Activated effector memory CD4-positive, alpha-beta T cell treated with Interleukin-2 at 50 U/mL for 16 hours (primary cell): Measurements from ENCODE around the gene PTPN9.
"Not testable (repeated sequence)": the region's sequence is repeated elsewhere in the genome, so short reads cannot be mapped to it uniquely, and the experiment has no call there.

Experiments
- DNase-seq: peaks from one replicate; pipeline ENCODE4 v3.0.0-alpha.2; 2020

The PTPN9 gene

GRCh38 chr15:75578948-75579920, at the start of gene PTPN9:
PTPN9 (minus strand) TSS chr15:75579315; CDS start chr15:75578776, 539 bp downstream.
- peak; percentile 60 for DNase-seq

DNA sequence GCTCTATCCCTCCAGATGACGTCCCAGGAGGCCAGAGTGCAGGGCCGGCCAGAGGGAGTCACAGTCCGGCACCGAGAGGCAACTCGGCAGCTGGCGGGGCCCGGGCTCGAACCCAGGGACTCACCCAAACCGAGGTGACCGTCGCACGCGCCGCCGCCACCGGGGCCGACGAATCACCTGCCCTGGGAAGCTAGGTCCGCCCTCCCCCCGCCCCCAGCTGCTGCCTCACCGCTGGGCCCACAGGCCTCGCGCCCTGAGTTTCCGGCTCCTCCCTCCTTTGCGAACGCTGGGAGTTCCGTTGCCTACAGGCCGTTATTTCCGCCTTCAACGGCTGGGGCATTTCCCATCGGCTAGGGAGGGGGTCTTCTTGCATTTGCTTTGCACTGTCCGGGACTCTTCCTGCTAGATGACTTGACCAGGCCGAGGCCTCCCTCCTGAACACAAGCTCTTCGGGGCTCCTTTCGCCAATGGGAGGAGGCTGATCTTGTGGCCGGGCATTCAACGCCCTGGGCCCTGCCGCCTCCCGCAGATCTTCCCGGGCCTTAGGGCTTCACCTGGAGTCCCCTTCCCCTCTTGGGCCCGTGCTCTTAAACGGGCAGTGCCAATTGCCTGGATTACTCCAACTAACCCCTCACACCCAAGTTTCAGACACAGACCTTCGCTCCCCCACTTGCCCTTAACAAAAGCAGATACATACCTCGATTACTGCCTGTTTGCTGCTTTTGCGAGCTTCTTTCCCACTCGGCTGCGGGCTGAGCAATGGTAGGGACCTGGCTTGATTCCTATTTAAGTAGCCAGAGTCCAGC, 46.6 kb upstream of the PTPN9 start, which contains the start of gene SNUPN:
SNUPN (minus strand) TSS at position 184 of the 806 bp plus-strand sequence. CDS start 4,674 bp downstream, outside the sequence.
- peak; percentile 91 for DNase-seq

DNA sequence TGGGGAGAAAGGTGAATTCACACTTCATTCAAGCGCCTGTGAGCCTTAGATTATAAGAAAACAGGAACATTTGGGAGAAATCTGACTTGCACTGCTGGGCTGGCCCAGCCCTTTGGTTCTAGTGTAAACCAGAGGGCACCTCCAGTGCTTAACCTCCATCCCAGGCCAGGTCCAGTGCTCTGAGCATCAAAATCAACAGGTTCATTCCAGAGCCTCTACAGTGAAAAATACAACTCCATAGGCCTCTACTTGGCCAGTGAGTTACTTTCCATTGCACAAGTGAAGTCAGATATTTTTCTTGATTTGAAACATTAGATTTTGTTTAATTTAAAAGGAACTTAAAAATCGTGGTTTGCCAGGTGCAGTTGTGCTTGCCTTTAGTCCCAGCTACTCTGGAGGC, 43.4 kb upstream of the PTPN9 start:
- no peak for DNase-seq

GRCh38 chr15:75620841-75621391, 41.8 kb upstream of the PTPN9 start:
- DNase-seq = no peak

DNA sequence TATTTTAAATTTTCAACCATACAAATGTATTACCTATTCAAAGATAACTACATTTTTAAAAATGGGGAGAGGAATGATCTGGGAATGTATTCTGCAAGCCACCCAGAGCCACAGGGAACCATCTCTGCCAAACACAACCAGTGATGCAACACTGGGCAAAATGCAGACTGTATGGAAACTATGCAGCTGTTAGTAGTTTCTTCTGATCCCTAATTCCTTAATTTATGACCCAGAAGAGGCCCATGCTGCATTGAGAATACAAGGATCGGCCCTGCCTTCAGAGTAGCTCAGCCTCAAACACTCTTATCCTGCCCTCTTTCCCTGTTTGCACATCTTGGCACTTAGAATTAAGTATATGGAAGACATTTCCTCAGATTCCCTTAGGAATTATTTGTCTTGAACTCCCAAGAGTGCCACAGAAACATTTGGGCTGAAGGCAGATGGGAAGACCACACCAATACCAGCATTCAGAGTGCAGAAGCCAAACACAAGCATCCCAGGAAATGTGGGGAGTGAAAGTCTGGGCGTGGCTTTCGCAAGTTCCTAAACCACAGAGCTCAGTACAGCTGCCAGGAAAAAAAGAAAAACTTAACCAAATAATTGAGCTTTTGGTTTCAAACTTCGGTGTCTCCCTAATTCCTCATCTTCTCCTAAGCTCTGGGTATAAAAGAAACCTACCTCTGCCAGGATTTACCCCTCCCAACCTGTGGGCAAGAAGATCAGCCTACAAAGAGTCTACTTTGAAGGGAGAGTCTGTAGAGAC, 41.1 kb upstream of the PTPN9 start:
- no peak for DNase-seq

- DNase-seq = no peak
Observed at GRCh38 chr15:75616766-75617165, 37.7 kb upstream of the PTPN9 start.

DNA sequence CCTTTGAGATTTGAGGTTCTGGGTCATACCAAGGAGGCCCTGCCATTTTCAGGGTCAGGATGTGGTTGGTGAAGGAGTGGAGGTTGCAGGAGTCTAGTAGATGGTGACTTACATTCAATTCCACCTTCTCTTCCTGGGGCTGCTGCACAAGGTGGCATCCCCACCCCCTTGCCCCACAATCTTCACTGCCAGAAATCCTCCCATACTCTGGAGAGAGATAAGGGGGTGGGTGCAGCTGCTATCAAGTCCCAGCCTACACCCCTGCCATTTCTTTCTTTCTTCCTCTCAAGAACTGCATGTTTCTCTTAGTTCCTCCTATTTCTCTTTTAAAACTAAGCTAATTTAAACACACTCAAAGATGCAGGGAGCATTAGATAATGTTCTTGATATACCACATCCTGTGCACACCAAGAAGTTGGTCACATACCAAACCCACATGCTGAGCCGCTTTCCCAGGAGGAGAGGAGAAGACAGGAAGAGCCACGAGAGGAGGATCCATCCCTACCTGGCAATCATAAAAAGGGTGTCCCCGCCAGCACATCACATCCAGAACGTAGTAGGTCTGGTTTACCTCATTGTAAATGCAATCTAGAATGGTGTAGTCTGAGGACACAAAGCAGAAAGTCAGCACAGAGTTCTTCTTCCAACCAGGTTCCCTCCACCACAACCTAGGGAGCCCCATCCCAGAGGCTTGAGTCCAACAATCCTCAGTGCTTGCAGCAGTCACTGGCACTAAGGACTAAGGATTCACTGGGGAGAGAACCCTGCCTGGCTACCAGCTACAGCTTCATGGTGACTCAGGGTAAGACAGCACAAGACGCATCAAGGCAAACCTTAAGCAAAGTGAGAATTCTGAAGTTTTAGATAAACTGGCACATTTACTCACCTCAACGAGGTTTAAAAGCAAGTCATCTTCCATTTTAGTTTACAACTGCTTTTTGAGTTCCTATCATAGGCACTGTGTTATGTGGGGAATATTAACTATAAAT, 27.9 kb upstream of the PTPN9 start:
- DNase-seq = peak; percentile 27

DNA sequence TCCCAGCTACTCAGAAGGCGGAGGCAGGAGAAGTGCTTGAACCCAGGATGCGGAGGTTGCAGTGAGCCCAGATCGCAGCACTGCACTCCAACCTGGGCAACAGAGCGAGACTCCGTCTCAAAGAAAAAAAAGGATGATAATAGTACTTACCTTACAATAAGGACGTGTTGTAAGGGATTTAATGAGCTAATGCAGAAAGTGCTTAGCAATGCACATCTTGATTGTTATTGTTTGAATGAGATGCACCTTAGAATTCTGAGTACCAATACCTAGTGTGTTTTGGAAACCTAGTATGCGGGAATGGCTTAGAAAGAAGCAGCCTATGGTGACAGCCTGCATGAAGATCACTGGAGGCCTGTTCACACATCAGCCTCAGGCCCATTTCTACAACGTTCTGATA, 26.9 kb upstream of the PTPN9 start:
- no peak for DNase-seq

- no peak for DNase-seq
Observed at GRCh38 chr15:75599401-75599800, 20.3 kb upstream of the PTPN9 start.

DNA sequence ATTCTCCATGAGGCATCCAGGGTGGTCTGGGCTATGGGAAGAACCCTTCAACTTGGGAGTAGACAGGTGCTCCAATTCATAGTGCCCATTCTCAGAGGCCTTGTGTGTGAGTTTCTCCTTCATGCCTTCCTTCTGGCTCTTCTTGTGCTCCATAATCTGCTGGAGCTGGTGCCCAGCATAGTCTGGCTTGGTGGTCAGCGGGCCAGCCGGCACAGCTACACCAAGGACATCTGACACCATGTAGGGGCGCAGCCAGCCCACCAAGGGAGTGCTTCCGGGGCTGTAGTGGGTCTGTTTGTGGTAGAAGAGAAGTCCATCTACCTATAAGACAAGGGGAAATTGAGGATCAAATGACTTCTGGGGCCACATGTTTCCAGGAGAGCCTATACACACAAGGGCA, 19.2 kb upstream of the PTPN9 start:
- no peak for DNase-seq

DNA sequence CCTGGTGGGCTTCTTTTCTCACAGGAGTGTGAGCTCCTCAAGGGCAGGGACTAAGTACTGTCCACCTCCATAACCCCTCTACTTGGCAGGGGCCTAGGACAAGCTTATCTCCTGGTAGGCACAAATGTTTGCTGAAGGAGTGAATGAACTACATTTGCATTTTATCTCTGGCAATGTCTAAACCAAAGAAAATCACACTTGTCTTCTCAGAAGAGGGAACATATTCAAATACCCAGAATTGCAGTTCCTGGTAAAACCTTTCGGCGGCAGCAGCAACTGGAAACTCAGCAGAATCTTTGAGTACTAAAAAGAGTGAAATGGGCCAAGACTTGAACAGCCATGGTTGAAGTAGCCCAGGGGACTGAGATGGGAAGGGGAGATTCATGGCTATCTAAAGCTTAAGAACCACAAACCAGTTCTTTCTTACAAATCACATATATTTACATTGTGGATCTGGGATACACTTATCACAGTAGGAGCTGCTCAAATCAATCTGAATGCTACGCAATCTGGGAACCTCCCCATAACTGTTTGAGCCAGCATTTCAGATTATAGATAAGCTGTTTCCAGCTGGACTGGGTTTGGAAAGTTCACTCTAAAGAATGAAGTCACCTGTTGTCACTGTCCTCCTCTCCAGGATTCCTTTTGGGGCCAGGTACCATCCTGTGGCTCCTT, 18.7 kb upstream of the PTPN9 start:
- peak; percentile 33 for DNase-seq

- DNase-seq = no peak
Observed at GRCh38 chr15:75596703-75597345, 17.7 kb upstream of the PTPN9 start.

DNA sequence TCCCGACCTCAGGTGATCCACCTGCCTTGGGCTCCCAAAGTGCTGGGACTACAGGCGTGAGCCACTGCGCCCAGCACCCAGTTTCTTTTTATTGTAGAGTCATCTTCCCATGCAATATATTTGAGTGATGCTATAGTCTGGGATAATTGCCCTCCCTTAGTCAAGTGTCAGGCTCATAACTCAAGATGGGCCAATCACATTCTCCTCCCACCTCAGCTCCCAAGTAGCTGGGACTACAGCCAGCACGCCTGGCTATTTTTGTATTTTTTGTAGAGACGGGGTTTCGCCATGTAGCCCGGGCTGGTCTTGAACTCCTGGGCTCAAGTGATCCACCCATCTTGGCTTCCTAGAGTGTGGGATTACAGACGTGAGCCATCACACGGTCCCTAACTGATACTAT, 15.2 kb upstream of the PTPN9 start:
- DNase-seq = no peak

DNA sequence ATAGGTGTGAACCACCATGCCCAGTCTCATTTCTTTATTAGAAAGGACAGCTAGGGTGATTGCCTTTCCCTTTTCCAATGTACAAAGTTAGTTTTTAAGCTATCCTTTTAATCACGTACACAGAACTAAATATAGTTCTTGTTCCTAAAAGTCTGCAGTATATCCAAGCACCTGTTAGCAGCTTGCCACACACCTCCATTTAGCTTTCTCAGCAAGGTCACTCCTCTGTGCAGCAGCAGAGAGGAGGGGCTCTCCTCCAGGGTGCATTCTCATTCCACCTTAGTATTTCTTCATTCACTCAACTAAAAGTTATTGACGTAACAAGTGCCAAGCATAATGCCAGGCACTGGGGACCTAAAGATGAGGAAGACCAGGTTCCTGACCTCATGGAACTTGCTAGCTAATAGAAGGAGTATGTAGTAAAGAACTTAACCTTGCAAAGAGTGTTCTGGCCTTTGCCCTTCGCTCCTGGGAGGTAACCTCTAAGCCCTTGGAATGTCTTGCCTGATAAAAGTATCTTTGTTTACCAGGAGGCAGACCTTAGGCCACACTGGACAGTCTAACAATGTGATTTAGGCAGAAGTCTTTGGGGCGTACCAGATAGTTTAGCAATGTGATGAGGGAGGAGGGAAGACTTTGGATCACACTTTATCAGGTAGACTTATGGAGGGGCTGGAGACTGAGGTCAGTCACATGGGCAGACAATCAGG, 12.7 kb upstream of the PTPN9 start:
- DNase-seq = no peak

GRCh38 chr15:75590239-75590638, 11.1 kb upstream of the PTPN9 start:
- DNase-seq = no peak

DNA sequence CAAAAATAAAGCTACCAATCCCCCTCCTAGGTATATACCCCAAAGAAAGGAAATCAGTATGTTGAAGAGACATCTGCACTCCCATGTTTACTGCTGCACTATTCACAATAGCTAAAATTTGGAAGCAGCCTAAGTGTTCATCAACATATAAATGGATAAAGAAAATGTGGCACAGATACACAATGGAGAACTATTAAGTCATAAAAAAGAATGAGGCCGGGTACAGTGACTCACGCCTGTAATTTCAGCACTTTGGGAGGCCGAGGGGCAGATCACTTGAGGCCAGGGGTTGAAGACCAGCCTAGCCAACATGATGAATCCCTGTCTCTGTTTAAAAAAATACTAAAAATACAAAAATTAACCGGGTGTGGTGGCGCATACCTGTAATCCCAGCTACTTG, 10.0 kb upstream of the PTPN9 start:
- no peak for DNase-seq

DNA sequence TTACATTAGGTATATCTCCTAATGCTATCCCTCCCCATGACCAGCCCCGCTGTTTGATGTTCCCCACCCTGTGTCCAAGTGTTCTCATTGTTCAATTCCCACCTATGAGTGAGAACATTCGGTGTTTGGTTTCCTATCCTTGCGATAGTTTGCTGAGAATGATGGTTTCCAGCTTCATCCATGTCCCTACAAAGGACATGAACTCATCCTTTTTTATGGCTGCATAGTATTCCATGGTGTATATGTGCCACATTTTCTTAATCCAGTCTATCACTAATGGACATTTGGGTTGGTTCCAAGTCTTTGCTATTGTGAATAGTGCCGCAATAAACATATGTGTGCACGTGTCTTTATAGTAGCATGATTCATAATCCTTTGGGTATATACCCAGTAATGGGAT, 7.3 kb upstream of the PTPN9 start:
- not testable (repeated sequence) for DNase-seq

DNA sequence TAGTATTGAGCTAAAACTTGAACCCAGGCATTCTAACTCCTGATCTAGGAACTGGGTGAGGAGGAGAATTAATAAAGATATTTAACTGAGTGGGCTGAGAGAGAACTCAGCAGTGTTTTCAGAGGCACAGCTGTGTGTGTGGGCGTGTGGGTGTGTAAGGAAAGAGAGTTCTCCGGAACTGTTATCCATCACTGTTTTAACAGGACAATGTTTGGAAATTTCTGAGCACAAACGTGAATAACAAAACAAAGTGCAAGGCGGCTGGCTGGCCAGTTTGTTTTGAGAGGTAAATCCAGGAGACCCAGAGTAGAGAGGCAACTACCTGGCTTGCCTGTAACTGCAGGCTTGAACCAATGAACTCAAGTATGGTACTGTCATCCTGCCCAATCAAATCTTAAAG, 5.0 kb upstream of the PTPN9 start:
- no peak for DNase-seq

- DNase-seq = no peak
Observed at GRCh38 chr15:75583701-75584100, 4.6 kb upstream of the PTPN9 start.
